ENCODE results near the gene VWA2.

Gene VWA2

DNA sequence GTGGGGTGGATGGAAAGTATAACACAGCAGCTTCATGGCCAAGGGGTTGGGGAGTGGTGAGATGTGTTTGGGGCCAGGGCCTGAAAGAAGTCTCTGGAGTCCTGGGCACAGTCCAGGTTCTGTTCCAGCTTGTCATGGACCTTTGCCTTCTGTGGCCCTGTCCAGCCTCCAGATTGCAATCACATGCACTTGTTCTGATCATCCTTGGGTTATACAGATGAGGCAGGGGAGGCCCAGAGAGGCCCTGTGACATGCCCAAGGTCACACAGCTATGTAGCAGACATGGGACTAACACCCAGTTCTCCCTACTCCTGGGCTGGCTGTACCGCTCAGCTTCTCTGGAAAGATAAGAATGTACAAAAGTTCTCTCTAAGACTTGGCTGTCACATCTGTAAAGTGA is 11.7 kb downstream of the VWA2 start:
- no peaks in the 10 kb centered on the region for H3K4me1 ChIP-seq (ENCODE audit: control insufficient read depth, insufficient read depth, low read length)

DNA sequence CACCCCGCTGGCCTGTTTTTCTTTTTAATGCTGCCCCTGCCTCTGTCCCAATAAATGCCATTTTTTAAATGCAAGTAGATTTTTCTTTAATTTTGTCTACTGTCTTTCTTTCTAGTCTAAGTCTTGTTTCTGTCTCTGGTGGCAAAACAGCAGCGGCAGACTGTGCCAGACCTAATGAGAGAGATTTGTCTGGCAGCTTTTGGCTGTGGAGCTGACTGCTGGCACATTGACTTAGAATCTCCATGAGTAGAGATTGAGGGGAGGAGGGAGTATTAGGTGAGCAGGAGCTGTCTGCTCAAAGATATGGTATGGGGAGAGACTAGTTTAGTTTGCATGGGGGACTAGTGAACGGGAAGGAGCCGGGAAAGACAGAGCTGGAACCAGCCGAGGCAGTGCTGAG is 13.0 kb downstream of the VWA2 start:
- H3K36me3 ChIP-seq (ENCODE audit: insufficient read depth, low read length), result no peaks in the 10 kb centered on the region
- no peak overlapping the region for H3K9ac ChIP-seq (ENCODE audit: low read depth, low read length)
- no peaks in the 10 kb centered on the region for H3K4me1 ChIP-seq (ENCODE audit: control insufficient read depth, insufficient read depth, low read length)
- no peak overlapping the region for H3K4me2 ChIP-seq (ENCODE audit: low read length)
- H3K27me3 ChIP-seq (ENCODE audit: control insufficient read depth, insufficient read depth, low read length), result peaks cover 9% of the 10 kb centered on the region
- H3K4me3 ChIP-seq (ENCODE audit: low read length), result no peak overlapping the region
- H3K9me3 ChIP-seq (replicated peaks; ENCODE audit: low read length), result no peaks in the 10 kb centered on the region

More for the DNA sequence above, 11.7 kb downstream of the VWA2 start:
- Histone ChIP-seq H3K4me3 (ENCODE audit: low read length) (no peak overlapping the region), H3K9me3 (replicated peaks; ENCODE audit: low read length) (no peaks in the 10 kb centered on the region), H3K27me3 (ENCODE audit: control insufficient read depth, insufficient read depth, low read length) (peaks cover 9% of the 10 kb centered on the region), H3K4me2 (ENCODE audit: low read length) (no peak overlapping the region), H3K9ac (ENCODE audit: low read depth, low read length) (no peak overlapping the region), H3K36me3 (ENCODE audit: insufficient read depth, low read length) (no peaks in the 10 kb centered on the region)

DNA sequence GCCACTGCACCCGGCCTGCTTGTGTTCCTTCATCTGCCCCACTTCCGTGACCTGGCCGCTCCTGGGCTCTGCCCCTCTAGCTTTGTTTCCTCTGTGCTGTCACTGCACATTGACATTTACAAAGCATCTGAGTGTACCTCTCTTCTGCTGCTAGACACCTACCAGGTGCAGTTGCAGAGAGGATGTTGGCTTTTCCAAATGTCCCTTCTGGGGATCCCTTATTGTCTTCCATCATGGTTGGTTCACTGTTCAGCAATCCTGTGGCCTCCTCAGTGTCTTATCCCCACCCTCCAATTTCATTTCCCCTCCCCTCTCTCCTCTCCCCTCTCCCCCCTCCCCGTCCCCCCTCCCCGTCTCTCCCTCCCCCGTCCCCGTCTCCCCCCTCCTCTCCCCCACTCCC is 13.8 kb downstream of the VWA2 start:
- H3K4me3 ChIP-seq (ENCODE audit: low read length), result no peak overlapping the region
- H3K9me3 ChIP-seq (replicated peaks; ENCODE audit: low read length), result no peaks in the 10 kb centered on the region
- H3K36me3 ChIP-seq (ENCODE audit: insufficient read depth, low read length), result no peaks in the 10 kb centered on the region
- peaks cover 9% of the 10 kb centered on the region for H3K27me3 ChIP-seq (ENCODE audit: control insufficient read depth, insufficient read depth, low read length)
- H3K4me1 ChIP-seq (ENCODE audit: control insufficient read depth, insufficient read depth, low read length), result no peaks in the 10 kb centered on the region
- H3K4me2 ChIP-seq (ENCODE audit: low read length), result no peak overlapping the region
- H3K9ac ChIP-seq (ENCODE audit: low read depth, low read length), result no peak overlapping the region

DNA sequence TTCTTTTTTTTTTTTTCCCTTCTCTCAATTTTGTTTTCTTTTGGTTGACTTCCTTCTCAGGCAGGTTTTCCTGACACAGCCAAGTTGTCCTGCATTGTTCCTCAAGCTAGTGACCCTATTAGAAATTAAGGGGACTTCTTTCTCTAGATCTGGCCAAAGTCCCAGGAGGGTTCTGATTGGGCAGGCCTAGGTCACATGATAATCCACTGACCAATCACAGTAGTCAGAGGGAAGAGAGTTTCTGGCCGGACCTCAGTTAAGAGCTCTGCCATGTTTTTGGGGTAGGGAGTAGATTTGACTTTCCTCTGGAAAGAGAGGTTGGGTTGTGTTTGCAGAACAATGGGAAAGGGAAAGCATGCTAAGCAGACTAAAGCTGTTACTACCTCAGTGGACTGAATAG is 16.2 kb downstream of the VWA2 start:
- Histone ChIP-seq H3K36me3 (ENCODE audit: insufficient read depth, low read length) (no peaks in the 10 kb centered on the region), H3K27me3 (ENCODE audit: control insufficient read depth, insufficient read depth, low read length) (peaks cover 6% of the 10 kb centered on the region), H3K9me3 (replicated peaks; ENCODE audit: low read length) (no peaks in the 10 kb centered on the region), H3K4me1 (ENCODE audit: control insufficient read depth, insufficient read depth, low read length) (peaks cover 6% of the 10 kb centered on the region), H3K4me3 (ENCODE audit: low read length) (no peak overlapping the region), H3K9ac (ENCODE audit: low read depth, low read length) (no peak overlapping the region), H3K4me2 (ENCODE audit: low read length) (no peak overlapping the region)

DNA sequence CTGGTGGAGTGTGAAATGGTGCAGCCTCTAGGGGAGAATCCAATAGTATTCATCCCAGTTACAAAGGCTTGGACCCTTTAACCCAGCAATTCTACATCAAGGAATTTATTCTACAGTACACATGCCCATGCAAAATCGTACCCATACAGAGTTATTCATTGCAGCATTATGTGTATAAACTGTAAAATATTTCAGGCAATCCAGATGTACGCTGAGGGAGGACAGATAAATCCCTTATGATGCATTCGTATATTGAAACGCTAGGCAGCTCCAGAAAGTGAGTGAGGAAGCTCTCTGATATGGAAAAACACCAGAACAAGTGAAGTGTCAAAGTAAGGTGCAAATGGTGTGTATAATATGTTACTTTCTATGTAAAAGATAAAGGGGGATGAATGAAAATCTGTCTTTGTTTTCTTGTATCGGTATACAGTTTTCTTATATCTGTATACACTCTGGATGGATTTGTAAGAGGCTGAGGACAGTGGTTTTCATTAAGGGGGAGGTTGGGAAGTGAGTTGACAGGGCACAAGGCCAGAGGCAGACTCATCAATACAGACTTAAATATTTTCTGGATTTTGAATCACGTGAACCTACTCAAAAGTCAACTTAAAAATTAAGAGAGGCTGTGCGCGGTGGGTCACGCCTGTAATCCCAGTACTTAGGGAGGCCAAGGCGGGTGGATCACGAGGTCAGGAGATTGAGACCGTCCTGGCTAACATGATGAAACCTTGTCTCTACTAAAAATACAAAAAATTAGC is 17.1 kb downstream of the VWA2 start:
- no peaks in the 10 kb centered on the region for H3K9me3 ChIP-seq (replicated peaks; ENCODE audit: low read length)
- no peak overlapping the region for H3K9ac ChIP-seq (ENCODE audit: low read depth, low read length)
- H3K27me3 ChIP-seq (ENCODE audit: control insufficient read depth, insufficient read depth, low read length), result no peaks in the 10 kb centered on the region
- H3K4me3 ChIP-seq (ENCODE audit: low read length), result no peak overlapping the region
- peaks cover 13% of the 10 kb centered on the region for H3K4me1 ChIP-seq (ENCODE audit: control insufficient read depth, insufficient read depth, low read length)
- H3K36me3 ChIP-seq (ENCODE audit: insufficient read depth, low read length), result no peaks in the 10 kb centered on the region
- H3K4me2 ChIP-seq (ENCODE audit: low read length), result no peak overlapping the region

DNA sequence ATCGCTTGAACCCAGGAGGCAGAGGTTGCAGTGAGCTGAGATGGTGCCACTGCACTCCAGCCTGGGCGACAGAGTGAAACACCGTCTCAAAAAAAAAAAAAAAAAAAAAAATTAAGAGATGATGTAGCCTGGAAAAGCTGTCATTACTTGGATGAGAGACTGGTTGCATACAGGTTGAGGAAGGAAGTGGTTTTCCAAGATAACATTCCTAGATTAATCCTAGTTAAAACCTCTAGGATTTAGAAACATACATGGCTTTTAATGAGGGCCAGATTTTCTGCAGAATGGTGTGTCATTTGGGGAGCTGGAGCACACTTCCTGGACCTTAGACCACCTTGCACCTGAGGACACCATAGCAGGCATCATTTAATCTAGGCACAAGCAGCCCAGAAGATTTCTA is 17.8 kb downstream of the VWA2 start:
- no peak overlapping the region for H3K9ac ChIP-seq (ENCODE audit: low read depth, low read length)
- H3K4me1 ChIP-seq (ENCODE audit: control insufficient read depth, insufficient read depth, low read length), result peaks cover 13% of the 10 kb centered on the region
- H3K9me3 ChIP-seq (replicated peaks; ENCODE audit: low read length), result no peaks in the 10 kb centered on the region
- H3K4me2 ChIP-seq (ENCODE audit: low read length), result no peak overlapping the region
- H3K27me3 ChIP-seq (ENCODE audit: control insufficient read depth, insufficient read depth, low read length), result no peaks in the 10 kb centered on the region
- no peaks in the 10 kb centered on the region for H3K36me3 ChIP-seq (ENCODE audit: insufficient read depth, low read length)
- no peak overlapping the region for H3K4me3 ChIP-seq (ENCODE audit: low read length)

DNA sequence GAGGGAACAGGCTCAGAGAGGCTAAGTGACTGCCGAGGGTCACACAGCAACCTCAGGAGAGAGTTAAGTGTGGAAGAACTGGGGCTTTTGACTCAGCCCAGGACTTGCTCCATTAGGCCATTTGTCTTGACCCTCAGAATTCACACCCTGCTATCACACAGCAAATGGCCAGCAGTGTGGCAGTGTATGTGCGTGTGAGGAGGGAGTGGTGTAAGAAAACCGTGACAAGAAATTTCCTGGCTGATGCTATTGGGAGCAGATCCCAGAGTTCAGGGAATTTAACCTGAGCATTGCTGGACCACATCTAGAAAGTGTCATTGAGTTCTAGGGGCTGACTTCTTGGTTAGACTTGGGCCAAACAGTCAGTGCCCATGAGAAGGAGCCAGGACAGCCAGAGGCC is 18.4 kb downstream of the VWA2 start:
- H3K27me3 ChIP-seq (ENCODE audit: control insufficient read depth, insufficient read depth, low read length), result no peaks in the 10 kb centered on the region
- H3K4me3 ChIP-seq (ENCODE audit: low read length), result no peak overlapping the region
- H3K9ac ChIP-seq (ENCODE audit: low read depth, low read length), result no peak overlapping the region
- no peaks in the 10 kb centered on the region for H3K36me3 ChIP-seq (ENCODE audit: insufficient read depth, low read length)
- no peaks in the 10 kb centered on the region for H3K9me3 ChIP-seq (replicated peaks; ENCODE audit: low read length)
- H3K4me2 ChIP-seq (ENCODE audit: low read length), result no peak overlapping the region
- peaks cover 13% of the 10 kb centered on the region for H3K4me1 ChIP-seq (ENCODE audit: control insufficient read depth, insufficient read depth, low read length)

DNA sequence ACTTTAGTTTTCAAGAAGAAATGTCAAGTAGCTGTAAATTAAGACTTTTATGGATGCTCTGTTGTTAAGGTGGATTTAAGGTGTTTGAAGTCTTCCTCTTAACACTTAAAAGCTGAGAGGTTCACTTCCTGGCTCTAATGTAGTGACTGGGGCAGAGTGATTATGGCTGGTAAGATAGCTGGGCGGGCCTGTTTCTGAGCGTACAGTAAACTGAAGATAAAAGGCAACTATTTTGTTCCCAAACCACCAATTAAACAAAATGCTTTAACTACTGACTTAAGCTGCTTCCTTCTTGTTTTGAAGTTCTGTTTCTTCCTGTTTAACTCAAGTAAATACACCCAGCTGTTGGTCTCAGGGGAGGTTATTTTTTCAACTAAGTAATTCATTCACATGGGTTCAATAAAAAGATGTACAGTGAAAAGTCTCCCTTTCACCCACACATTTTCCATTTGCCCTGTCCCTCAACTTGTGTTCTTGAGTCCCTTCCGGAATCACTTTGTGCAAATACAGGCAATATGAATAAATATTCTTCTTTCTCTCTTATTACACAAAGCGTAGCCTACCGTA is 19.3 kb downstream of the VWA2 start:
- Histone ChIP-seq H3K4me3 (ENCODE audit: low read length) (no peak overlapping the region), H3K9ac (ENCODE audit: low read depth, low read length) (no peak overlapping the region), H3K4me2 (ENCODE audit: low read length) (no peak overlapping the region), H3K27me3 (ENCODE audit: control insufficient read depth, insufficient read depth, low read length) (no peaks in the 10 kb centered on the region), H3K9me3 (replicated peaks; ENCODE audit: low read length) (no peaks in the 10 kb centered on the region), H3K4me1 (ENCODE audit: control insufficient read depth, insufficient read depth, low read length) (peaks cover 13% of the 10 kb centered on the region), H3K36me3 (ENCODE audit: insufficient read depth, low read length) (no peaks in the 10 kb centered on the region)

DNA sequence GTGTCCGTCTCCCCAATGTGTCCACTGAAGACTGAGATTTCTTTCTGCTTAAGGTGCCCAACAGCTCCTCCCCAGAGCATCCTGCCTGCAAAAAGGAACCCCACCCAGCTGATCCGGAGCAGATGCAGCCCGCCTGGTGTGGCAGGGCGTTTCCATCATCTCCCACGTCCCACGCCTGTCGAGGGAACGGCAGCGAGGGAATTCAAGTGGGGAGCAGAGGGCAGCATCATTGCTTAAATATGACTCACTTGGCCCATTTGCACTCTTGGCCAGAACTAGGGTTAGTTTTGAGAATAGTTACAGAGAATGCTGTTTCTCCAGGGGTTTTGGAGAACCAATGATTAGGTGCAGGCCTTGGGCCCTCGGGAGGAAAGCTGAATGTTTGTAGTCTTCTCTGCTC is 20.8 kb downstream of the VWA2 start:
- Histone ChIP-seq H3K27me3 (ENCODE audit: control insufficient read depth, insufficient read depth, low read length) (no peaks in the 10 kb centered on the region), H3K4me1 (ENCODE audit: control insufficient read depth, insufficient read depth, low read length) (peaks cover 13% of the 10 kb centered on the region), H3K9me3 (replicated peaks; ENCODE audit: low read length) (no peaks in the 10 kb centered on the region), H3K36me3 (ENCODE audit: insufficient read depth, low read length) (no peaks in the 10 kb centered on the region), H3K4me2 (ENCODE audit: low read length) (no peak overlapping the region), H3K9ac (ENCODE audit: low read depth, low read length) (no peak overlapping the region), H3K4me3 (ENCODE audit: low read length) (no peak overlapping the region)

DNA sequence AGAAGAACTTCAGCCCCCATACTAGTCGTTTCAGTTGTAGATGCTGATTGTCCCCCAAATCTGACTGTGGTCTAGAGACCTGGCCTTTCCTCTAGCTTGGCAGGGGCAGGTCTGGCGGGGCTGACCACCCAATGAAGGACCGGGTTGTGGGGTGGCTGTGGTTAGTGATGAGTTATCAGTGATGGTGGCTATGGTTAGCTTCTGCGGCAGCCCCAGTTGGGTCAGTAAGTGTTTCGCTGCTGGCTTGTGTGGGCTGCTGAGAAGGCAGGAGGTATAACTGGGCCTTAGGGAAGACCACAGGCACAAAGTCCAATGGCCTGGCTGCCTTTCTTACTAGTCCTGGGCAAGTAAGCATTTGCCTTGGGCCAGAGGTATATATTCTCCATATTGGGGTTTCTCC is 21.3 kb downstream of the VWA2 start:
- Histone ChIP-seq H3K36me3 (ENCODE audit: insufficient read depth, low read length) (no peaks in the 10 kb centered on the region), H3K27me3 (ENCODE audit: control insufficient read depth, insufficient read depth, low read length) (peaks cover 2% of the 10 kb centered on the region), H3K9ac (ENCODE audit: low read depth, low read length) (no peak overlapping the region), H3K9me3 (replicated peaks; ENCODE audit: low read length) (no peaks in the 10 kb centered on the region), H3K4me1 (ENCODE audit: control insufficient read depth, insufficient read depth, low read length) (peaks cover 13% of the 10 kb centered on the region), H3K4me2 (ENCODE audit: low read length) (no peak overlapping the region), H3K4me3 (ENCODE audit: low read length) (no peak overlapping the region)

DNA sequence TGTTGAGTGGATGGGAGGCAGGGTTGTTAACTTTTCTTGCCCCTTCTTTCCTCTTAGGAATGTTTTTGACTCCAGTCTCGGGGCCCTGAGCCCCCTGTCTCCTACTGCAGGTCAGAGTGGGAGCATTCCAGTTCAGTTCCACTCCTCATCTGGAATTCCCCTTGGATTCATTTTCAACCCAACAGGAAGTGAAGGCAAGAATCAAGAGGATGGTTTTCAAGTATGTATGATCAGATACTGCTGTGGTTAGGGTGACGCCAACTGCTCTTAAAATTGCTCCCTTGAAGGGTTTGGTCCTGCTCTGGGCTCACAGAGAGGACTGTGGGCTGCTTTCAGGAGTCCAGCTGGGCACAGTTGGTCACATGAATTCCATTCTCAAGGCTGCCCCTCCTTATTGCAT is 22.0 kb downstream of the VWA2 start:
- H3K36me3 ChIP-seq (ENCODE audit: insufficient read depth, low read length), result no peaks in the 10 kb centered on the region
- peaks cover 5% of the 10 kb centered on the region for H3K27me3 ChIP-seq (ENCODE audit: control insufficient read depth, insufficient read depth, low read length)
- H3K4me3 ChIP-seq (ENCODE audit: low read length), result no peak overlapping the region
- no peak overlapping the region for H3K4me2 ChIP-seq (ENCODE audit: low read length)
- H3K9me3 ChIP-seq (replicated peaks; ENCODE audit: low read length), result no peaks in the 10 kb centered on the region
- peaks cover 13% of the 10 kb centered on the region for H3K4me1 ChIP-seq (ENCODE audit: control insufficient read depth, insufficient read depth, low read length)
- no peak overlapping the region for H3K9ac ChIP-seq (ENCODE audit: low read depth, low read length)

DNA sequence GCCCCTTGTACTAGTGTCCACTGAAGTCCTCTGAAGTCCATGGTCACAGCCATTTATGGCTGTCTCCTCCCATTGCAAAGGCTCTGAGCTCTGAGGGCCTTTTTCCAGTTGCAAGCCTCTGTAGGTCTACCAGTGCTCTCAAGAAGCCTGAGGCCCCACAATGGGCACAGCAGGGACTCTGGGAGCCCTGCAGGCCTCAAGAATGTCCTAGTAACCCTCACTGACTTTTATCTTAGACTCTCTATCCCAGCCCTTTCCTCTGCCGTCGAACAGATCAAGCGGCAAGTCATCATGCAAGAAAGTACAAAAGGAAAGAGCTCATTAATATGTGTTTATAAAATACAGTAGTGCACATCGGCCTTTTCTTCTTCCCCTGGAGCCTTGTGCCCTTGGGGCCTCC is 23.4 kb downstream of the VWA2 start:
- H3K9ac ChIP-seq (ENCODE audit: low read depth, low read length), result no peak overlapping the region
- no peaks in the 10 kb centered on the region for H3K9me3 ChIP-seq (replicated peaks; ENCODE audit: low read length)
- H3K4me1 ChIP-seq (ENCODE audit: control insufficient read depth, insufficient read depth, low read length), result peaks cover 13% of the 10 kb centered on the region
- H3K27me3 ChIP-seq (ENCODE audit: control insufficient read depth, insufficient read depth, low read length), result peaks cover 9% of the 10 kb centered on the region
- H3K4me2 ChIP-seq (ENCODE audit: low read length), result no peak overlapping the region
- H3K36me3 ChIP-seq (ENCODE audit: insufficient read depth, low read length), result no peaks in the 10 kb centered on the region
- no peak overlapping the region for H3K4me3 ChIP-seq (ENCODE audit: low read length)
